K562 (cell line): Measurements from ENCODE around the gene GLB1L2. TPM values are rescaled to one million over a fixed set of nuclear protein-coding genes. Genes with fewer than 3 reads are reported as not detected.

Source experiments
- ATAC-seq: fragments of 200-7000 bp; cut with Tn5 transposase; 3 replicates; pipeline ENCODE4 v1.9.1; 2020; ENCODE audit warnings: moderate library complexity
- BruUV-seq: library from RNA; stranded (reverse); fragments of 400-500 nt; replicated peaks from 2 replicates; lab custom pipeline; 2021; lab: Mats Ljungman, UMichigan
- CTCF ChIA-PET: fragments of 300-600 bp; formaldehyde crosslinking; extraction: SDS; loops from one replicate; lab custom pipeline; 2021; ENCODE audit warnings: low intra/inter-chr PET ratio; lab: Yijun Ruan, JAX
- POLR2A ChIA-PET: fragments of 300-600, 350-650 bp; sonication (Branson Sonifier 250); formaldehyde crosslinking; extraction: SDS; loops from one replicate; lab custom pipeline; 2021; ENCODE audit warnings: antibody characterized with exemption, inconsistent platforms; lab: Yijun Ruan, JAX
- DNase-seq, 4 experiments: peaks; one replicate each; pipeline versions ENCODE4 v3.0.0 to v3.0.0-alpha.2; 2011 to 2018; ENCODE audit warnings: low spot score in 3 of 4, mixed read lengths in 3 of 4; ENCODE audit errors: extremely low read depth in 1 of 4
- FAIRE-seq: peaks from 2 replicates; lab custom pipeline; 2011; peaks lifted over from hg19 to GRCh38; lab: Jason Lieb, UNC
- H2AFZ ChIP-seq: 2 replicates; pipeline ENCODE4 v1.6.0; 2011; ENCODE audit warnings: low read depth, low read length, control low read depth, inconsistent platforms
- H3K27ac ChIP-seq: fragments of 200-600 bp; 3 replicates; pipeline ENCODE4 v1.8.0; 2011; ENCODE audit warnings: low read depth, mild to moderate bottlenecking, control low read depth, inconsistent platforms, low read length, moderate library complexity, mixed read lengths; ENCODE audit errors: extremely low read depth
- H3K27me3 ChIP-seq, 2 experiments: fragments of 300-600 bp in 1 of 2; 2 replicates in 1 of 2; 3 replicates in 1 of 2; pipeline versions ENCODE4 v1.6.0 to v1.8.0; 2011; ENCODE audit warnings: inconsistent platforms in 2 of 2, low read length in 2 of 2, mild to moderate bottlenecking in 1 of 2, mixed read lengths in 1 of 2, moderate library complexity in 1 of 2; ENCODE audit not compliant: control insufficient read depth in 2 of 2, insufficient read depth in 2 of 2
- H3K36me3 ChIP-seq: fragments of 300-600 bp; 3 replicates; pipeline ENCODE4 v1.8.0; 2011; ENCODE audit warnings: mild to moderate bottlenecking, low read length, inconsistent platforms; ENCODE audit not compliant: control insufficient read depth, insufficient read depth
- H3K4me1 ChIP-seq, 2 experiments: fragments of 200-600 bp in 1 of 2; replicated peaks in 1 of 2; 2 replicates in 1 of 2; 3 replicates in 1 of 2; pipeline versions ENCODE4 v1.5.1 to v1.8.0; 2011; ENCODE audit warnings: inconsistent platforms in 2 of 2, low read length in 2 of 2, mild to moderate bottlenecking in 1 of 2, mixed read lengths in 1 of 2, moderate library complexity in 1 of 2; ENCODE audit not compliant: control insufficient read depth in 2 of 2, insufficient read depth in 2 of 2
- H3K4me2 ChIP-seq: 2 replicates; pipeline ENCODE4 v1.6.1; 2011; ENCODE audit warnings: low read length, control low read depth, inconsistent platforms, mixed read lengths; ENCODE audit not compliant: insufficient read depth
- H3K4me3 ChIP-seq: fragments of 200-600 bp; sonication (generic), shearing (Covaris generic); 2 replicates; pipeline ENCODE4 v1.5.1; 2016; ENCODE audit warnings: control low read depth, inconsistent platforms
- H3K79me2 ChIP-seq: fragments of 200-600 bp; 3 replicates; pipeline ENCODE4 v1.8.0; 2011; ENCODE audit warnings: low read length, inconsistent platforms; ENCODE audit not compliant: control insufficient read depth, insufficient read depth
- H3K9ac ChIP-seq, 2 experiments: 2 replicates each; pipeline versions ENCODE4 v1.6.0 to v1.6.1; 2011; ENCODE audit warnings: low read depth in 2 of 2, low read length in 2 of 2, control low read depth in 1 of 2, inconsistent platforms in 1 of 2, mild to moderate bottlenecking in 1 of 2, mixed read lengths in 1 of 2; ENCODE audit not compliant: insufficient read depth in 1 of 2
- H3K9me1 ChIP-seq: one replicate; pipeline ENCODE4 v1.6.0; 2011; ENCODE audit warnings: inconsistent platforms, mild to moderate bottlenecking, low read length, moderate library complexity; ENCODE audit not compliant: control insufficient read depth, insufficient read depth
- H3K9me3 ChIP-seq: replicated peaks from 2 replicates; pipeline ENCODE4 v1.5.1; 2011; ENCODE audit warnings: low read depth, low read length, inconsistent platforms; ENCODE audit not compliant: control insufficient read depth, insufficient read depth
- H4K20me1 ChIP-seq: replicated peaks from 2 replicates; pipeline ENCODE4 v1.6.1; 2011; ENCODE audit warnings: low read length, inconsistent platforms, mixed read lengths; ENCODE audit not compliant: control insufficient read depth, insufficient read depth
- NFYB ChIP-seq: IDR thresholded peaks from 2 replicates; pipeline ENCODE4 v1.6.1; 2011; ENCODE audit warnings: mild to moderate bottlenecking, moderate library complexity; ENCODE audit not compliant: insufficient read length; ENCODE audit errors: extremely low read depth
- NR3C1 ChIP-seq: sonication (generic); formaldehyde crosslinking; IDR thresholded peaks from 2 replicates; pipeline ENCODE4 v1.8.1; 2022; ENCODE audit warnings: missing genetic modification reagents
- NRF1 ChIP-seq, 2 experiments: fragments of 450-650 bp; IDR thresholded peaks in 1 of 2; conservative IDR thresholded peaks in 1 of 2; 2 replicates each; pipeline ENCODE4 v1.6.1; 2014; ENCODE audit warnings: mild to moderate bottlenecking in 2 of 2
- POLR2A ChIP-seq: fragments of 450-650 bp; conservative IDR thresholded peaks from 2 replicates; pipeline ENCODE4 v1.6.1; 2016
- SRSF7 ChIP-seq: fragments of 200-400 bp; formaldehyde crosslinking; optimal IDR thresholded peaks from 2 replicates; pipeline ENCODE3; 2017; ENCODE audit warnings: mild to moderate bottlenecking, low read depth, low read length
- THRB ChIP-seq: fragments of 450-650 bp; formaldehyde crosslinking; conservative IDR thresholded peaks from 2 replicates; pipeline ENCODE4 v1.4.0; 2022; ENCODE audit warnings: mild to moderate bottlenecking, missing genetic modification characterization
- ZNF121 ChIP-seq: sonication (generic); formaldehyde crosslinking; conservative IDR thresholded peaks from 2 replicates; pipeline ENCODE4 v1.8.0; 2022; ENCODE audit warnings: missing genetic modification reagents
- ZNF24 ChIP-seq: fragments of 450-650 bp; IDR thresholded peaks from 2 replicates; pipeline ENCODE4 v1.6.1; 2016
- ZNF778 ChIP-seq: fragments of 450-650 bp; formaldehyde crosslinking; IDR thresholded peaks from 2 replicates; pipeline ENCODE4 v1.4.0; 2020; ENCODE audit warnings: mild to moderate bottlenecking, moderate library complexity
- WGBS: fragments of 100-300 bp; shearing (Covaris generic); methylation state at CpG from one replicate; pipeline ENCODE4 v1.1.6; 2016; ENCODE audit warnings: low coverage, mixed read lengths; ENCODE audit not compliant: insufficient coverage; ENCODE audit errors: missing lambda C conversion rate; 5-methylcytosine and 5-hydroxymethylcytosine counted together
- in situ Hi-C: fragments of 300-500 bp; cut with MboI; formaldehyde crosslinking; loops from 4 replicates; pipeline ENCODE4 v1.15.0; 2018; ENCODE audit warnings: inconsistent platforms, mixed read lengths
- intact Hi-C: fragments of 100-400 bp; cut with micrococcal nuclease; formaldehyde crosslinking; loops from 2 replicates; pipeline ENCODE4 v1.14.2; 2022
- polyA plus RNA-seq, 8 experiments: library from polyadenylated mRNA; depleted of rRNA in 4 of 8; stranded (reverse) in 5 of 8; unstranded in 3 of 8; fragments of >200 nt; fragmentation: Nextera tagmentation in 2 of 8; fragmentation: Illumina TruSeq in 1 of 8; extraction: Ambion mirVana in 2 of 8; extraction: Trizol in 1 of 8; gene quantifications; 2 replicates each; pipeline versions ENCODE4 v1.2.1 to v1.2.3, GENCODE V29; 2011 to 2014; ENCODE audit warnings: inconsistent platforms in 1 of 8, missing spikeins in 1 of 8
- total RNA-seq, 7 experiments: library from RNA; depleted of rRNA in 6 of 7; stranded (reverse); fragments of >200 nt in 6 of 7; fragmentation: Illumina TruSeq in 2 of 7; extraction: Trizol in 2 of 7; gene quantifications; 2 replicates each; pipeline versions ENCODE4 v1.2.1 to v1.2.3, GENCODE V29; 2011 to 2021; ENCODE audit warnings: low replicate concordance in 1 of 7
- TF ChIP-seq, protein P1 (sequence below): fragments of 250-450 bp; sonication (Bioruptor Pico); IDR thresholded peaks from 2 replicates; pipeline ENCODE4 v1.4.0; 2020

Gene GLB1L2
- total and polyA plus RNA-seq, 9 of the 15 experiments (the other 6 are each of a cell fraction or from before 2014, with no cell fraction given): 0.84 to 21.4 (median 13.8) TPM

DNA sequence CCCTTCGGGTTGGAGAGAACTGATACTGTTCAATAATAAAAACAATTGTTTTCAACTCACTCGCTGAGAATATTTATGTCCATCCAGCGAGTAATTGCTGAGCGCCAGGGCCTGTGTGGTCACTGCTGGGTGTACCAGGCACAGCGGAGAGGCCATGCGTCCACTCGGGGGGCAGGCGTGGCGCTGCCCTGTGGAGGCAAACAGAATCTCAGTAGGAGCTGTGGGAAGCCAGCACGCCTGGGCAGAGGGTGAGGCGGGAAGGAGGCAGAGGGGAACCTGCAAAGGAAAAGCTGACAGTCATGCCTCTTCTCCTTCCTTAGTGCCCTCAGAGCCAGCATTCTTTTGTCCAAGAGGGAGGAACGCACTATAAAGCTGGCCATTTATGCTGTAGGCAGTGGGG lies 44.2 kb upstream of the GLB1L2 start:
- H3K36me3 ChIP-seq: no peaks in the 10 kb centered on the region
- DNase-seq: no peak
- no peaks in the 10 kb centered on the region for H3K9me3 ChIP-seq
- CTCF ChIA-PET: no interaction called here
- POLR2A ChIA-PET: interaction anchor here (0.6 kb wide), 1 partner anchor 239 kb away, joined by 3 read pairs; no protein-coding TSS in a partner anchor
- no peaks in the 10 kb centered on the region for H3K79me2 ChIP-seq
- intact Hi-C loops (no loop called here), in situ Hi-C loops (no loop called here)
- H2AFZ ChIP-seq: no peak overlapping the region
- no peak overlapping the region for H3K9ac ChIP-seq
- no peak for TF ChIP-seq ZNF24
- no peak for TF ChIP-seq NFYB
- TF ChIP-seq NR3C1 (CRISPR knock-in tag): no peak
- no peak overlapping the region for H3K27ac ChIP-seq
- peaks cover 7 to 35% of the 10 kb centered on the region in 2 experiments; a peak in 4 of 5 replicates for H3K27me3 ChIP-seq
- 52% methylated on average over 12 of the region's 12 CpGs for WGBS
- no peak overlapping the region for H3K4me3 ChIP-seq
- no peak for ATAC-seq
- FAIRE-seq: no peak
- no TSS peak for BruUV-seq
- H3K4me1 ChIP-seq: peaks cover 5 to 15% of the 10 kb centered on the region in 2 experiments; a peak in 3 of 5 replicates
- no peaks in the 10 kb centered on the region for H3K9me1 ChIP-seq
- H4K20me1 ChIP-seq: 0 out of 2 replicates have a peak, but pooled peaks cover 1% of the 10 kb centered on the region
- no peak overlapping the region for H3K4me2 ChIP-seq

DNA sequence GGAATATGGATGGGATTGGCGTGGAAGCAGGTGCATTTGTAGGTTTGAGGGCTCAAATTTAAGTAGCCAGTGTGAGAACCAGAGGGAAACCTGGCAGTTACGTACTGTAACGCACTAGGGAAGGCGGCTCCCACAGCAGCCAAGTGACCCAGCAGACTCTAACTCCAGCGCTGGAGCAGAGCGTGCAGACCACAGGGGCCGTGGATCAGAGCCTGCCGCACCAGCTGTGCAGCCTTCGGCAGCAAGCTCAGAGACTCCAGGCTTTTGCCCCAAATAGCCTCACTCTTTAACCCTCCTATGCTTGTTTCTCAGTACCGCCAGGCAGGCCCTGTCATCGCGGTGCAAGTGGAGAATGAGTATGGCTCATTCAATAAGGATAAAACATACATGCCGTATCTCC lies 43.3 kb upstream of the GLB1L2 start:
- ChIA-PET POLR2A (no interaction called here), CTCF (no interaction called here)
- Histone ChIP-seq H3K9ac (no peak overlapping the region; a peak in 1 of 4 replicates), H3K27ac (no peak overlapping the region), H3K27me3 (peaks cover 14 to 35% of the 10 kb centered on the region in 2 experiments; a peak in 4 of 5 replicates), H3K4me2 (no peak overlapping the region), H3K9me1 (no peaks in the 10 kb centered on the region), H3K4me3 (no peak overlapping the region), H3K79me2 (no peaks in the 10 kb centered on the region), H3K36me3 (no peaks in the 10 kb centered on the region), H3K4me1 (peaks cover 5 to 13% of the 10 kb centered on the region in 2 experiments; a peak in 3 of 5 replicates), H3K9me3 (no peaks in the 10 kb centered on the region), H2AFZ (0 out of 2 replicates have a peak overlapping the region, but pooled peaks have one; percentile 15), H4K20me1 (no peaks in the 10 kb centered on the region)
- intact Hi-C loops: no loop called here
- ATAC-seq: 0 out of 3 replicates have a peak, but pooled peaks have one; percentile 11
- 74% methylated on average over 13 of the region's 13 CpGs for WGBS
- no TSS peak for BruUV-seq
- in situ Hi-C loops: no loop called here
- no peak for DNase-seq
- no peak for FAIRE-seq
- no peak for TF ChIP-seq NRF1 (conservative IDR thresholded peaks at IDR 0.05 in 1 of 2, IDR thresholded peaks at IDR 0.05 in 1 of 2)
- no peak for TF ChIP-seq SRSF7
- TF ChIP-seq ZNF121: no peak
- no peak for TF ChIP-seq ZNF778
- TF ChIP-seq THRB (CRISPR knock-in tag): no peak
- TF ChIP-seq, protein P1, sequence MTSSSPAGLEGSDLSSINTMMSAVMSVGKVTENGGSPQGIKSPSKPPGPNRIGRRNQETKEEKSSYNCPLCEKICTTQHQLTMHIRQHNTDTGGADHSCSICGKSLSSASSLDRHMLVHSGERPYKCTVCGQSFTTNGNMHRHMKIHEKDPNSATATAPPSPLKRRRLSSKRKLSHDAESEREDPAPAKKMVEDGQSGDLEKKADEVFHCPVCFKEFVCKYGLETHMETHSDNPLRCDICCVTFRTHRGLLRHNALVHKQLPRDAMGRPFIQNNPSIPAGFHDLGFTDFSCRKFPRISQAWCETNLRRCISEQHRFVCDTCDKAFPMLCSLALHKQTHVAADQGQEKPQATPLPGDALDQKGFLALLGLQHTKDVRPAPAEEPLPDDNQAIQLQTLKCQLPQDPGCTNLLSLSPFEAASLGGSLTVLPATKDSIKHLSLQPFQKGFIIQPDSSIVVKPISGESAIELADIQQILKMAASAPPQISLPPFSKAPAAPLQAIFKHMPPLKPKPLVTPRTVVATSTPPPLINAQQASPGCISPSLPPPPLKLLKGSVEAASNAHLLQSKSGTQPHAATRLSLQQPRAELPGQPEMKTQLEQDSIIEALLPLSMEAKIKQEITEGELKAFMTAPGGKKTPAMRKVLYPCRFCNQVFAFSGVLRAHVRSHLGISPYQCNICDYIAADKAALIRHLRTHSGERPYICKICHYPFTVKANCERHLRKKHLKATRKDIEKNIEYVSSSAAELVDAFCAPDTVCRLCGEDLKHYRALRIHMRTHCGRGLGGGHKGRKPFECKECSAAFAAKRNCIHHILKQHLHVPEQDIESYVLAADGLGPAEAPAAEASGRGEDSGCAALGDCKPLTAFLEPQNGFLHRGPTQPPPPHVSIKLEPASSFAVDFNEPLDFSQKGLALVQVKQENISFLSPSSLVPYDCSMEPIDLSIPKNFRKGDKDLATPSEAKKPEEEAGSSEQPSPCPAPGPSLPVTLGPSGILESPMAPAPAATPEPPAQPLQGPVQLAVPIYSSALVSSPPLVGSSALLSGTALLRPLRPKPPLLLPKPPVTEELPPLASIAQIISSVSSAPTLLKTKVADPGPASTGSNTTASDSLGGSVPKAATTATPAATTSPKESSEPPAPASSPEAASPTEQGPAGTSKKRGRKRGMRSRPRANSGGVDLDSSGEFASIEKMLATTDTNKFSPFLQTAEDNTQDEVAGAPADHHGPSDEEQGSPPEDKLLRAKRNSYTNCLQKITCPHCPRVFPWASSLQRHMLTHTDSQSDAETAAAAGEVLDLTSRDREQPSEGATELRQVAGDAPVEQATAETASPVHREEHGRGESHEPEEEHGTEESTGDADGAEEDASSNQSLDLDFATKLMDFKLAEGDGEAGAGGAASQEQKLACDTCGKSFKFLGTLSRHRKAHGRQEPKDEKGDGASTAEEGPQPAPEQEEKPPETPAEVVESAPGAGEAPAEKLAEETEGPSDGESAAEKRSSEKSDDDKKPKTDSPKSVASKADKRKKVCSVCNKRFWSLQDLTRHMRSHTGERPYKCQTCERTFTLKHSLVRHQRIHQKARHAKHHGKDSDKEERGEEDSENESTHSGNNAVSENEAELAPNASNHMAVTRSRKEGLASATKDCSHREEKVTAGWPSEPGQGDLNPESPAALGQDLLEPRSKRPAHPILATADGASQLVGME (CRISPR knock-in tag): no peak
- no peak for TF ChIP-seq POLR2A
